ENCODE measurements around the gene DNM2. TPM values are rescaled to one million over a fixed set of nuclear protein-coding genes. Genes with fewer than 3 reads are reported as not detected.

DNM2 gene
- total and polyA plus RNA-seq, 2 of the 13 experiments (the other 11 are each of a cell fraction or from before 2014, with no cell fraction given): 41.7 to 59.8 TPM

- H3K9me3 ChIP-seq (ENCODE audit: low read length): no peaks in the 10 kb centered on the region
- no peak overlapping the region for H3K4me3 ChIP-seq (replicated peaks in 1 of 3; ENCODE audit: insufficient read depth in 1 of 3, low read depth in 2 of 3, low read length in 3 of 3)
- H3K27me3 ChIP-seq (ENCODE audit: control insufficient read depth in 1 of 2, insufficient read depth in 2 of 2, low read length in 2 of 2): no peaks in the 10 kb centered on the region
- intact Hi-C loops (cut with micrococcal nuclease; ENCODE audit: unreplicated experiment) (loop anchor here (10.0 kb wide), 1 partner anchor 125 kb away; the partner anchor contains the start of gene DNM2), in situ Hi-C loops (cut with HindIII; ENCODE audit: extremely low pct_ligation_motif_present, low pct_unique_long_range_greater_than_20kb) (no loop called here)
- no peaks in the 10 kb centered on the region for H4K20me1 ChIP-seq (ENCODE audit: insufficient read depth, low read length)
- no peaks in the 10 kb centered on the region for H3K36me3 ChIP-seq (replicated peaks in 1 of 2; ENCODE audit: control insufficient read depth in 1 of 2, insufficient read depth in 2 of 2, low read length in 2 of 2)
- ATAC-seq (no peak), DNase-seq (ENCODE audit: low spot score) (no peak), FAIRE-seq (no peak)
- H3K79me2 ChIP-seq (ENCODE audit: insufficient read depth, low read length): no peaks in the 10 kb centered on the region
- TF ChIP-seq ZMAT3 (CRISPR knock-in tag; conservative IDR thresholded peaks at IDR 0.05): no peak
- TF ChIP-seq ZNF12 (CRISPR knock-in tag; IDR thresholded peaks at IDR 0.05): no peak
- peak; percentile 56 for TF ChIP-seq ZNF460 (CRISPR knock-in tag; IDR thresholded peaks at IDR 0.05; ENCODE audit: borderline replicate concordance)
- TF ChIP-seq THAP9 (CRISPR knock-in tag; IDR thresholded peaks at IDR 0.05; ENCODE audit: borderline replicate concordance): peak; percentile 44; the same call in 1 of the 2 replicates
- H3K4me1 ChIP-seq (ENCODE audit: insufficient read depth, low read length): peaks cover 72% of the 10 kb centered on the region
- 62% methylated on average over 10 of the region's 10 CpGs for WGBS (ENCODE audit: low lambda C conversion rate)
- no peak overlapping the region for H2AFZ ChIP-seq (ENCODE audit: low read length)
- H3K9ac ChIP-seq (ENCODE audit: insufficient read depth, low read depth, low read length): no peak overlapping the region
- H3K4me2 ChIP-seq (ENCODE audit: low read depth, low read length): peak overlapping the region; percentile 33; the same call in 1 of the 2 replicates
- no TSS peak for BruUV-seq (replicated peaks)
- no peak overlapping the region for H3K27ac ChIP-seq (ENCODE audit: extremely low read length, insufficient read depth, low read length)
- ChIA-PET CTCF (ENCODE audit: low intra/inter-chr PET ratio, low total read pairs) (no interaction called here), POLR2A (no interaction called here)
These were observed 121.5 kb downstream of the DNM2 start for GRCh38 chr19:10839114-10840050.

Measured in HepG2 (cell line).